Sigmoid colon (tissue), 7 donors: ENCODE measurements around the gene DCAF16. TPM values are rescaled to one million over a fixed set of nuclear protein-coding genes. Genes with fewer than 3 reads are reported as not detected.

Experiments
- DNase-seq: peaks from one replicate; pipeline ENCODE4 v3.0.0-alpha.2; 2019
- H3K27ac ChIP-seq, 4 donors: fragments of 200-600 bp; sonication (generic); one replicate each; pipeline ENCODE4 v1.5.1; 2016 to 2019; ENCODE audit warnings: mild to moderate bottlenecking in 1 of 4
- H3K27me3 ChIP-seq, 3 donors: fragments of 200-600 bp; sonication (generic); one replicate each; pipeline ENCODE4 v1.5.1; 2019; ENCODE audit warnings: mild to moderate bottlenecking in 1 of 3
- H3K36me3 ChIP-seq, 4 donors: fragments of 200-600 bp; sonication (generic); one replicate each; pipeline ENCODE4 v1.5.1; 2016 to 2019
- H3K4me1 ChIP-seq, 4 donors: fragments of 200-600 bp; sonication (generic); one replicate each; pipeline ENCODE4 v1.5.1; 2017 to 2019
- H3K4me3 ChIP-seq, 4 donors: fragments of 200-600 bp; sonication (generic); one replicate each; pipeline ENCODE4 v1.5.1; 2017 to 2019; ENCODE audit warnings: mild to moderate bottlenecking in 2 of 4, moderate library complexity in 1 of 4
- H3K9me3 ChIP-seq, 4 donors: fragments of 200-600 bp in 3 of 4; sonication (generic) in 3 of 4; one replicate each; pipeline versions ENCODE4 v1.5.1 to v1.6.1; 2013 to 2019
- CTCF ChIP-seq, 4 experiments: fragments of 450-650 bp in 3 of 4; fragments of 200-600 bp in 1 of 4; IDR thresholded peaks; one replicate each; pipeline ENCODE4 v1.5.1; 2016 to 2019; ENCODE audit warnings: antibody characterized with exemption in 4 of 4, mild to moderate bottlenecking in 3 of 4, moderate library complexity in 2 of 4
- EP300 ChIP-seq, 4 donors: sonication (generic); formaldehyde crosslinking; IDR thresholded peaks; one replicate each; pipeline ENCODE4 v1.6.1; 2017; ENCODE audit warnings: antibody characterized with exemption in 4 of 4
- POLR2A ChIP-seq, 2 donors: fragments of 450-650 bp; IDR thresholded peaks; one replicate each; pipeline ENCODE4 v1.6.1; 2016; ENCODE audit warnings: antibody characterized with exemption in 2 of 2, mild to moderate bottlenecking in 2 of 2, moderate library complexity in 2 of 2
- POLR2AphosphoS5 ChIP-seq, 4 donors: sonication (generic); formaldehyde crosslinking; IDR thresholded peaks; one replicate each; pipeline ENCODE4 v1.6.1; 2017; ENCODE audit warnings: antibody characterized with exemption in 4 of 4
- WGBS, 2 donors: extraction: QIAGEN DNeasy Blood & Tissue Kit; methylation state at CpG; one replicate each; pipeline ENCODE4 v1.1.7; 2013; 5-methylcytosine and 5-hydroxymethylcytosine counted together
- intact Hi-C: fragments of 100-400 bp; cut with DNase I; formaldehyde crosslinking; loops from one replicate; pipeline ENCODE4 v1.15.1; 2023
- polyA plus RNA-seq, 3 donors: library from polyadenylated mRNA; stranded (reverse); fragments of 200-250 nt; gene quantifications; one replicate each; pipeline ENCODE4 v1.2.3, GENCODE V29; 2013
- total RNA-seq, 4 donors: library from RNA; depleted of rRNA; stranded (reverse); fragments of >200 nt; gene quantifications; one replicate each; pipeline ENCODE4 v1.1.0, GENCODE V29; 2016
- donor health status: healthy with polysubstance abuse.
- donor health status: Bipolar disorder and iron deficiency.
- donor health status: healthy.

The DCAF16 gene
- total and polyA plus RNA-seq, 7 donors: 5.8 to 31.5 (median 23.2) TPM

- WGBS, 2 donors: 76 to 92% methylated on average over 3 of the region's 3 CpGs
- intact Hi-C loops: no loop called here
- H3K36me3 ChIP-seq: no peaks in the 10 kb centered on the region
- peaks cover 0 to 16% (median 14%) of the 10 kb centered on the region in 4 donors for H3K4me1 ChIP-seq
- H3K27me3 ChIP-seq: no peaks in the 10 kb centered on the region
- H3K9me3 ChIP-seq: no peaks in the 10 kb centered on the region
- H3K27ac ChIP-seq: no peak overlapping the region
- no peak for TF ChIP-seq CTCF (IDR thresholded peaks at IDR 0.05)
- no peak for TF ChIP-seq POLR2A (IDR thresholded peaks at IDR 0.05)
- DNase-seq: no peak
- H3K4me3 ChIP-seq: no peak overlapping the region
These were observed 3.6 kb upstream of the DCAF16 start for GRCh38 chr4:17814140-17814539.

- Histone ChIP-seq H3K4me1 (peaks cover 0 to 29% (median 27%) of the 10 kb centered on the region in 4 donors), H3K27me3 (no peaks in the 10 kb centered on the region), H3K36me3 (no peaks in the 10 kb centered on the region), H3K4me3 (no peak overlapping the region), H3K27ac (no peak overlapping the region), H3K9me3 (no peaks in the 10 kb centered on the region)
- intact Hi-C loops: no loop called here
- WGBS, 2 donors: 75 to 82% methylated on average over 3 of the region's 3 CpGs
- DNase-seq: no peak
- TF ChIP-seq POLR2AphosphoS5 (IDR thresholded peaks at IDR 0.05) (no peak), POLR2A (IDR thresholded peaks at IDR 0.05) (no peak), EP300 (IDR thresholded peaks at IDR 0.05) (no peak), CTCF (IDR thresholded peaks at IDR 0.05) (no peak)
These were observed 2.2 kb upstream of the DCAF16 start for GRCh38 chr4:17812801-17813200.

GRCh38 chr4:17812125-17812524 lies 1.6 kb upstream of the DCAF16 start:
- TF ChIP-seq CTCF (IDR thresholded peaks at IDR 0.05) (no peak), POLR2A (IDR thresholded peaks at IDR 0.05) (no peak), POLR2AphosphoS5 (IDR thresholded peaks at IDR 0.05) (no peak), EP300 (IDR thresholded peaks at IDR 0.05) (no peak)
- Histone ChIP-seq H3K27me3 (no peaks in the 10 kb centered on the region), H3K9me3 (no peaks in the 10 kb centered on the region), H3K4me1 (peaks cover 0 to 36% (median 34%) of the 10 kb centered on the region in 4 donors), H3K4me3 (no peak overlapping the region), H3K27ac (no peak overlapping the region), H3K36me3 (no peaks in the 10 kb centered on the region)
- WGBS, 2 donors: 18 to 22% methylated on average over 3 of the region's 3 CpGs
- intact Hi-C loops: no loop called here
- DNase-seq: no peak

GRCh38 chr4:17811078-17811603 lies 584 bp upstream of the DCAF16 start:
- no peak for DNase-seq
- Histone ChIP-seq H3K27ac (peak overlapping the region in 1 of 4 donors; percentile 98), H3K4me1 (peaks cover 0 to 46% (median 44%) of the 10 kb centered on the region in 4 donors), H3K27me3 (no peaks in the 10 kb centered on the region), H3K36me3 (no peaks in the 10 kb centered on the region), H3K4me3 (peak overlapping the region; percentile 70 to 95 (median 84)), H3K9me3 (no peaks in the 10 kb centered on the region)
- no peak for TF ChIP-seq POLR2A (IDR thresholded peaks at IDR 0.05)
- no peak for TF ChIP-seq POLR2AphosphoS5 (IDR thresholded peaks at IDR 0.05)
- TF ChIP-seq CTCF (IDR thresholded peaks at IDR 0.05): no peak
- no peak for TF ChIP-seq EP300 (IDR thresholded peaks at IDR 0.05)
- intact Hi-C loops: no loop called here
- 1% methylated on average over 48 of the region's 48 CpGs for WGBS, 2 donors

- intact Hi-C loops: loop anchor here (1.0 to 10.0 kb wide), 5 partner anchors 172 to 265 kb away; partner anchors contain the start of gene LAP3
- Histone ChIP-seq H3K4me1 (peaks cover 0 to 51% (median 48%) of the 10 kb centered on the region in 4 donors), H3K9me3 (no peaks in the 10 kb centered on the region), H3K36me3 (peaks cover 0 to under 1% (median 0%) of the 10 kb centered on the region in 4 donors), H3K4me3 (peak overlapping the region; percentile 70 to 95 (median 84)), H3K27ac (peak overlapping the region; percentile 93 to 98 (median 97)), H3K27me3 (no peaks in the 10 kb centered on the region)
- 1% methylated on average over 7 of the region's 7 CpGs for WGBS, 2 donors
- no peak for DNase-seq
- TF ChIP-seq POLR2A (IDR thresholded peaks at IDR 0.05) (no peak), POLR2AphosphoS5 (IDR thresholded peaks at IDR 0.05) (no peak), EP300 (IDR thresholded peaks at IDR 0.05) (no peak), CTCF (IDR thresholded peaks at IDR 0.05) (no peak)
These were observed 890 bp downstream of the DCAF16 start for GRCh38 chr4:17809667-17810066.
